Endothelial cell of umbilical vein (primary cell): ENCODE results near the gene ZDHHC19. TPM values are rescaled to one million over a fixed set of nuclear protein-coding genes. Genes with fewer than 3 reads are reported as not detected.

ENCODE experiments used
- BruUV-seq: library from RNA; stranded (reverse); fragments of 400-500 nt; replicated peaks from 2 replicates; lab custom pipeline; 2021; lab: Mats Ljungman, UMichigan
- CTCF ChIA-PET: fragments of 300-600, 350-600 bp; sonication (Branson Sonifier 250); formaldehyde crosslinking; loops from one replicate; lab custom pipeline; 2021; ENCODE audit warnings: antibody characterized with exemption, inconsistent platforms; lab: Charles Lee
- POLR2A ChIA-PET: fragments of 300-600, 350-600 bp; sonication (Branson Sonifier 250); formaldehyde crosslinking; loops from one replicate; lab custom pipeline; 2021; ENCODE audit warnings: antibody characterized with exemption, inconsistent platforms; lab: Charles Lee
- DNase-seq: peaks from one replicate; pipeline ENCODE4 v3.0.0-alpha.2; 2011; ENCODE audit warnings: low read depth, low spot score
- FAIRE-seq: peaks from 2 replicates; lab custom pipeline; 2011; peaks lifted over from hg19 to GRCh38; lab: Jason Lieb, UNC
- H2AFZ ChIP-seq: 2 replicates; pipeline ENCODE4 v1.6.0; 2012; ENCODE audit warnings: low read depth, low read length, control low read depth, inconsistent platforms
- H3K27ac ChIP-seq: 2 replicates; pipeline ENCODE4 v1.5.1; 2011; ENCODE audit warnings: low read depth, mild to moderate bottlenecking, control low read depth, low read length, moderate library complexity; ENCODE audit not compliant: insufficient read depth
- H3K27me3 ChIP-seq, 2 experiments: 2 replicates each; pipeline versions ENCODE4 v1.6.0 to v1.6.1; 2011; ENCODE audit warnings: low read length in 2 of 2, mixed read lengths in 1 of 2; ENCODE audit not compliant: control insufficient read depth in 2 of 2, insufficient read depth in 2 of 2
- H3K36me3 ChIP-seq, 2 experiments: 2 replicates in 1 of 2; 3 replicates in 1 of 2; pipeline ENCODE4 v1.5.1; 2011; ENCODE audit warnings: low read length in 2 of 2, mild to moderate bottlenecking in 1 of 2, moderate library complexity in 1 of 2; ENCODE audit not compliant: control insufficient read depth in 2 of 2, insufficient read depth in 2 of 2; ENCODE audit errors: extremely low read depth in 1 of 2
- H3K4me1 ChIP-seq: 3 replicates; pipeline ENCODE4 v1.5.1; 2011; ENCODE audit warnings: mild to moderate bottlenecking, low read length; ENCODE audit not compliant: control insufficient read depth, insufficient read depth; ENCODE audit errors: extremely low read depth
- H3K4me2 ChIP-seq: 2 replicates; pipeline ENCODE4 v1.6.1; 2011; ENCODE audit warnings: low read length, control low read depth, mixed read lengths; ENCODE audit not compliant: insufficient read depth
- H3K4me3 ChIP-seq, 3 experiments: fragments of 200-600 bp in 1 of 3; sonication (generic), shearing (Covaris generic) in 1 of 3; replicated peaks in 1 of 3; 2 replicates each; pipeline ENCODE4 v1.5.1; 2011 to 2016; ENCODE audit warnings: control low read depth in 3 of 3, low read length in 3 of 3, mild to moderate bottlenecking in 2 of 3, inconsistent platforms in 1 of 3, low read depth in 1 of 3, moderate library complexity in 1 of 3; ENCODE audit not compliant: insufficient read depth in 1 of 3
- H3K79me2 ChIP-seq: 2 replicates; pipeline ENCODE4 v1.6.0; 2012; ENCODE audit warnings: low read length, inconsistent platforms; ENCODE audit not compliant: control insufficient read depth, insufficient read depth
- H3K9ac ChIP-seq: replicated peaks from 2 replicates; pipeline ENCODE3; 2011; ENCODE audit warnings: low read length, control low read depth; ENCODE audit not compliant: insufficient read depth; ENCODE audit errors: extremely low read depth
- H3K9me1 ChIP-seq: replicated peaks from 3 replicates; pipeline ENCODE4 v1.6.0; 2011; ENCODE audit warnings: mild to moderate bottlenecking, low read length; ENCODE audit not compliant: control insufficient read depth, insufficient read depth; ENCODE audit errors: extremely low read depth
- H3K9me3 ChIP-seq: replicated peaks from 2 replicates; pipeline ENCODE4 v1.5.1; 2012; ENCODE audit warnings: low read length, inconsistent platforms; ENCODE audit not compliant: control insufficient read depth, insufficient read depth
- H4K20me1 ChIP-seq: replicated peaks from 2 replicates; pipeline ENCODE3; 2011; ENCODE audit warnings: mild to moderate bottlenecking, low read length; ENCODE audit not compliant: control insufficient read depth, insufficient read depth; ENCODE audit errors: extremely low read depth
- CTCF ChIP-seq, 2 donors: IDR thresholded peaks; 1 replicate in 1 of 2; 2 replicates in 1 of 2; pipeline ENCODE4 v1.5.1; 2011; ENCODE audit warnings: low read length in 2 of 2, mild to moderate bottlenecking in 2 of 2, moderate library complexity in 2 of 2, control low read depth in 1 of 2, inconsistent platforms in 1 of 2, low read depth in 1 of 2; ENCODE audit not compliant: insufficient read depth in 1 of 2; ENCODE audit errors: extremely low read depth in 1 of 2
- EZH2 ChIP-seq: IDR thresholded peaks from 2 replicates; pipeline ENCODE4 v1.6.1; 2012; ENCODE audit warnings: borderline replicate concordance, low read depth, mild to moderate bottlenecking, moderate library complexity, low read length, inconsistent platforms; ENCODE audit not compliant: severe bottlenecking
- FOS ChIP-seq: IDR thresholded peaks from 2 replicates; pipeline ENCODE4 v1.6.1; 2011; ENCODE audit warnings: mild to moderate bottlenecking, low read length, moderate library complexity, borderline replicate concordance; ENCODE audit not compliant: insufficient read depth
- GATA2 ChIP-seq: IDR thresholded peaks from 2 replicates; pipeline ENCODE4 v1.7.0; 2011; ENCODE audit warnings: low read depth, mild to moderate bottlenecking, moderate library complexity, mixed read lengths, low read length; ENCODE audit not compliant: insufficient read length, insufficient read depth
- JUN ChIP-seq: IDR thresholded peaks from 2 replicates; pipeline ENCODE4 v1.6.1; 2011; ENCODE audit warnings: borderline replicate concordance, low read depth; ENCODE audit not compliant: insufficient read length, insufficient read depth
- MAX ChIP-seq: IDR thresholded peaks from 2 replicates; pipeline ENCODE4 v1.6.1; 2011; ENCODE audit not compliant: insufficient read depth, insufficient read length
- MYC ChIP-seq: IDR thresholded peaks from one replicate; pipeline ENCODE4 v1.6.1; 2011; ENCODE audit warnings: mild to moderate bottlenecking, low read depth, low read length
- POLR2A ChIP-seq: IDR thresholded peaks from 2 replicates; pipeline ENCODE4 v1.6.1; 2012; ENCODE audit warnings: low read depth, mild to moderate bottlenecking, control low read depth, low read length
- POLR2AphosphoS5 ChIP-seq: IDR thresholded peaks from 2 replicates; pipeline ENCODE4 v1.6.1; 2012; ENCODE audit warnings: low read depth, mild to moderate bottlenecking, control low read depth, low read length, moderate library complexity; ENCODE audit not compliant: insufficient read depth
- dilution Hi-C: fragments of 300-500 bp; cut with MboI; formaldehyde crosslinking; loops from one replicate; pipeline ENCODE4 v1.15.0; 2019; ENCODE audit warnings: low sequenced_read_pairs; ENCODE audit not compliant: extremely low pct_ligation_motif_present
- intact Hi-C: fragments of 100-400 bp; cut with micrococcal nuclease; formaldehyde crosslinking; loops from one replicate; pipeline ENCODE4 v1.10.0; 2022
- polyA plus RNA-seq, 4 experiments: library from polyadenylated mRNA; depleted of rRNA in 3 of 4; stranded (reverse) in 3 of 4; unstranded in 1 of 4; fragments of >200 nt; gene quantifications; 2 replicates each; pipeline versions ENCODE4 v1.2.1 to v1.2.3, GENCODE V29; 2011 to 2012; ENCODE audit warnings: missing spikeins in 1 of 4
- total RNA-seq: library from RNA; stranded (reverse); gene quantifications from 2 replicates; pipeline ENCODE4 v1.2.3, GENCODE V29; 2021

ZDHHC19 gene
- total and polyA plus RNA-seq, 2 donors (not counting 3 experiments of a cell fraction or from before 2014, with no cell fraction given), result not detected

DNA sequence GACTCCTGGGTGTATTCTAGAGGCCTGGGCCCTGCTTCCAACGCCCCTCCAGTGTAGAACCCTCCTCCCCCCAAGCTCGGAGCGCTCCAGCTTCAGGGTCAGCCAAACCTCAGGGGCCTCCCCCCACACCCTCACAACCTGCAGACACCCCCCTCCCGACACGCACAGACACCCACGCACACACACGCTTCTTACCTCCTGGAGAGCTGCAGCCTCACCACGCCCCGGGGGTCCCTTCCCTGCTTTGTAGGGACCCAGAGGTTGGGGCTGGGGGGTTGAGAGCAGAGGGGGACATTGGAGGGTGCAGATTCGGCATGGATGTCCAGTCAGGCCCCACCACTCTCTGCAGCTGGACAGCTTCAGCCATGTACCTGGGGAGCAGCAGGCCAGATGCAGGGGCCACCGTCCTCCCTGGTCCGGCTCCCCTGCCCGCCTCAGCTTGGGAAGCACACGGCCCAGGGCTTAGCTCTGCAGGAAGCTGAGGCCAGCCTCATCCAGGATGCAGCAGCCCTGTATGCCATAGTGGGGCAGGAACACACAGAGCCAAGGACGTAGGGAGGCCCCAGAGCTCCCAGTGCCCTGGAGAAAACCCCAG, 13.0 kb downstream of the ZDHHC19 start:
- no peak for TF ChIP-seq MYC
- no peak for TF ChIP-seq MAX
- TF ChIP-seq POLR2AphosphoS5, result no peak
- TF ChIP-seq JUN, result no peak
- no peak for TF ChIP-seq FOS
- no peak for TF ChIP-seq GATA2
- Histone ChIP-seq H2AFZ (no peak overlapping the region), H3K9ac (no peak overlapping the region), H3K27ac (no peak overlapping the region), H3K4me2 (no peak overlapping the region), H3K4me3 (no peak overlapping the region), H3K36me3 (no peaks in the 10 kb centered on the region), H3K79me2 (no peaks in the 10 kb centered on the region), H3K4me1 (no peaks in the 10 kb centered on the region), H3K27me3 (no peaks in the 10 kb centered on the region), H3K9me1 (no peaks in the 10 kb centered on the region), H4K20me1 (no peaks in the 10 kb centered on the region), H3K9me3 (no peaks in the 10 kb centered on the region)
- POLR2A ChIA-PET, result no interaction called here
- no TSS peak for BruUV-seq
- CTCF ChIA-PET, result interaction anchor here (1.2 to 2.5 kb wide), 3 partner anchors 125 to 195 kb away, joined by 5 to 31 read pairs (median 5); no protein-coding TSS in a partner anchor
- intact Hi-C loops, result loop anchor here (5.0 kb wide), 1 partner anchor 319 kb away; the partner anchor contains the start of gene SMCO1
- dilution Hi-C loops, result no loop called here
- DNase-seq (no peak), FAIRE-seq (no peak)

DNA sequence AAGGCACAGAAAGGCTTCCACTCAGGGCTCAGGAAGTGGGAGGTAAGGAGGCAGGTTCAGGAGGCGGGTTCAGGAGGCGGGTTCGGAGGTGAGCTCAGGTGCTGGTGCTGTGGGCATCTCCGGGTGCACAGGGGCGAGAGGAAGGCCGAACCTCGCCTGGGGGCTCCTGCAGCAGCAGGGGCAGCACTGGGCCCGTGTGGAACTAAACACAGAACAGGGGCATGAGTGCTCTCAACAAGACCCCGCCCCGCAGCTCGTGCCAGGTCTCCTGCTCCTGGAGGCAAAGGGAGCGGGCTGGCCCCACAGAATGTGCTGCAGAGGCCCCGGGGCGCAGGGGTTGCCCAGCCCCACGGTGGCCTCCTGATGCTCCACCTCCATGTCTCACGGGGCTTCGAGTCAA, 13.7 kb downstream of the ZDHHC19 start:
- CTCF ChIA-PET, result interaction anchor here (1.4 to 2.5 kb wide), 3 partner anchors 124 to 172 kb away, joined by 5 to 31 read pairs (median 9); no protein-coding TSS in a partner anchor
- no TSS peak for BruUV-seq
- no peak overlapping the region for H2AFZ ChIP-seq
- H3K4me3 ChIP-seq, result no peak overlapping the region
- TF ChIP-seq FOS (no peak), POLR2A (no peak), JUN (no peak), GATA2 (no peak), CTCF (IDR thresholded peaks at IDR 0.05; ENCODE audit: extremely low read depth in 1 of 2, insufficient read depth in 1 of 2, low read depth in 1 of 2, low read length in 2 of 2) (no peak), POLR2AphosphoS5 (no peak), MAX (no peak), MYC (no peak), EZH2 (no peak)
- FAIRE-seq, result no peak
- H3K4me1 ChIP-seq, result no peaks in the 10 kb centered on the region
- POLR2A ChIA-PET, result no interaction called here
- dilution Hi-C loops, result no loop called here
- H3K79me2 ChIP-seq, result no peaks in the 10 kb centered on the region
- H3K9ac ChIP-seq, result no peak overlapping the region
- H3K4me2 ChIP-seq, result no peak overlapping the region
- H3K9me3 ChIP-seq, result no peaks in the 10 kb centered on the region
- H3K27me3 ChIP-seq, result no peaks in the 10 kb centered on the region
- no peak for DNase-seq
- no peaks in the 10 kb centered on the region for H3K36me3 ChIP-seq
- no peak overlapping the region for H3K27ac ChIP-seq
- H3K9me1 ChIP-seq, result no peaks in the 10 kb centered on the region
- intact Hi-C loops, result loop anchor here (2.0 to 5.0 kb wide), 2 partner anchors 320 to 347 kb away; partner anchors contain the start of gene SMCO1
- H4K20me1 ChIP-seq, result no peaks in the 10 kb centered on the region
